Ovary (tissue), 9 donors: ENCODE data around the gene SLC24A4. TPM values are rescaled to one million over a fixed set of nuclear protein-coding genes. Genes with fewer than 3 reads are reported as not detected.

Source experiments
- DNase-seq, 5 donors: peaks; one replicate each; pipeline ENCODE4 v3.0.0-alpha.2; 2019 to 2020
- H3K27ac ChIP-seq, 2 donors: fragments of 200-600 bp; one replicate each; pipeline versions ENCODE4 v1.5.1 to v1.8.0; 2019 to 2022
- H3K27me3 ChIP-seq: fragments of 200-600 bp; one replicate; pipeline ENCODE4 v1.8.0; 2022
- H3K36me3 ChIP-seq: fragments of 200-600 bp; sonication (generic); one replicate; pipeline ENCODE4 v1.5.1; 2019
- H3K4me1 ChIP-seq: one replicate; pipeline ENCODE4 v1.8.1; 2013; ENCODE audit warnings: mild to moderate bottlenecking, moderate library complexity; ENCODE audit not compliant: insufficient read depth
- H3K4me3 ChIP-seq: fragments of 200-600 bp; sonication (generic); one replicate; pipeline ENCODE4 v1.5.1; 2017
- H3K9me3 ChIP-seq, 2 donors: fragments of 200-600 bp in 1 of 2; sonication (generic) in 1 of 2; one replicate each; pipeline versions ENCODE4 v1.5.1 to v1.8.1; 2013 to 2019; ENCODE audit warnings: mild to moderate bottlenecking in 1 of 2, moderate library complexity in 1 of 2
- CTCF ChIP-seq, 3 donors: fragments of 450-650 bp in 2 of 3; fragments of 200-600 bp in 1 of 3; IDR thresholded peaks; one replicate each; pipeline versions ENCODE4 v1.5.1 to v1.8.0; 2016 to 2022; ENCODE audit warnings: antibody characterized with exemption in 3 of 3, mild to moderate bottlenecking in 1 of 3
- EP300 ChIP-seq: sonication (generic); formaldehyde crosslinking; IDR thresholded peaks from one replicate; pipeline ENCODE4 v1.6.1; 2017; ENCODE audit warnings: antibody characterized with exemption
- POLR2A ChIP-seq: fragments of 450-650 bp; IDR thresholded peaks from one replicate; pipeline ENCODE4 v1.6.1; 2017; ENCODE audit warnings: antibody characterized with exemption, mild to moderate bottlenecking, moderate library complexity
- WGBS, 3 donors: extraction: QIAGEN DNeasy Blood & Tissue Kit in 1 of 3; methylation state at CpG; one replicate each; pipeline versions ENCODE4 v1.1.5 to v1.1.7; 2013 to 2017; 5-methylcytosine and 5-hydroxymethylcytosine counted together
- intact Hi-C, 4 donors: fragments of 100-400 bp; cut with DNase I; formaldehyde crosslinking; loops; one replicate each; pipeline versions ENCODE4 v1.11.0 to v1.15.1; 2022 to 2023
- polyA plus RNA-seq, 2 donors: library from polyadenylated mRNA; stranded (reverse); fragments of 200-250 nt in 1 of 2; fragments of 350-450 nt in 1 of 2; fragmentation: Illumina TruSeq in 1 of 2; extraction: RNeasy Lipid Tissue Mini Kit (QIAGEN cat#74804) in 1 of 2; gene quantifications; one replicate each; pipeline ENCODE4 v1.2.3, GENCODE V29; 2013 to 2014
- total RNA-seq, 7 donors: library from RNA; depleted of rRNA in 2 of 7; stranded (reverse); fragments of >200 nt in 2 of 7; fragmentation: NEBNext Ultra II Directional in 3 of 7; extraction: Animal tissue kit (Norgen Biotek cat#: 25700) in 3 of 7; gene quantifications; one replicate each; pipeline versions ENCODE4 v1.1.0 to v1.2.4, GENCODE V29; 2016 to 2023
- donor health status: DM: no; HTN: no; CAD: no; lungs with moderate emphysema.
- donor health status: DM: no; HTN: no; CAD: no.
- donor health status: Bipolar disorder and iron deficiency.
- donor health status: DM: yes; HTN: yes; CAD: no.
- donor health status: DM: no; HTN: no; CAD: no.
- donor health status: DM: yes; HTN: yes; CAD: no.

Gene SLC24A4
- total and polyA plus RNA-seq, 9 donors, result 0.10 to 0.98 (median 0.24) TPM

- H3K27me3 ChIP-seq, result no peaks in the 10 kb centered on the region
- peak overlapping the region; percentile 55 for H3K4me3 ChIP-seq
- WGBS, 3 donors, result 57 to 77% (median 67%) methylated on average over 9 of the region's 9 CpGs
- no peak for TF ChIP-seq EP300
- H3K4me1 ChIP-seq, result peaks cover 7% of the 10 kb centered on the region
- no peak for DNase-seq
- H3K9me3 ChIP-seq, result no peaks in the 10 kb centered on the region
- intact Hi-C loops, result no loop called here
- H3K36me3 ChIP-seq, result no peaks in the 10 kb centered on the region
- peak overlapping the region in 1 of 2 donors; percentile 76 for H3K27ac ChIP-seq
Observed at GRCh38 chr14:92512807-92513203, 189.8 kb downstream of the SLC24A4 start.

- no peaks in the 10 kb centered on the region for H3K9me3 ChIP-seq
- H3K36me3 ChIP-seq, result no peaks in the 10 kb centered on the region
- peak; percentile 30 for TF ChIP-seq POLR2A
- no peak for TF ChIP-seq EP300
- no peaks in the 10 kb centered on the region for H3K27me3 ChIP-seq
- peaks cover 7% of the 10 kb centered on the region for H3K4me1 ChIP-seq
- whole genome bisulfite sequencing, 3 donors, result 1 to 3% (median 2%) methylated on average over 39 to 79 of the region's 79 CpGs
- intact Hi-C loops, result no loop called here
- H3K4me3 ChIP-seq, result peak within 1 kb of the TSS; percentile 55
- DNase-seq, result peak in 4 of 5 donors; percentile 49 to 74 (median 54)
- H3K27ac ChIP-seq, result peak within 1 kb of the TSS; percentile 76 to 77
Observed at GRCh38 chr14:92513204-92513965, 190.4 kb downstream of the SLC24A4 start, which contains the start of gene RIN3. RIN3 (plus strand) TSS chr14:92513781; CDS start chr14:92513933, 152 bp downstream.

- peaks cover 7% of the 10 kb centered on the region for H3K4me1 ChIP-seq
- TF ChIP-seq EP300 (no peak), POLR2A (no peak), CTCF (IDR thresholded peaks at IDR 0.05) (no peak)
- H3K27me3 ChIP-seq, result no peaks in the 10 kb centered on the region
- peak overlapping the region; percentile 55 for H3K4me3 ChIP-seq
- H3K27ac ChIP-seq, result peak overlapping the region; percentile 76 to 77
- 9 to 15% (median 11%) methylated on average over 49 to 81 of the region's 81 CpGs for WGBS, 3 donors
- DNase-seq, result peak; percentile 26 to 64 (median 41)
- no peaks in the 10 kb centered on the region for H3K36me3 ChIP-seq
- H3K9me3 ChIP-seq, result no peaks in the 10 kb centered on the region
- intact Hi-C loops, result no loop called here
Observed at GRCh38 chr14:92513966-92514843, 191.2 kb downstream of the SLC24A4 start.

GRCh38 chr14:92514844-92515514 is 192.0 kb downstream of the SLC24A4 start:
- Histone ChIP-seq H3K27ac (peak overlapping the region; percentile 29 to 76), H3K4me1 (peaks cover 7% of the 10 kb centered on the region), H3K9me3 (no peaks in the 10 kb centered on the region), H3K36me3 (no peaks in the 10 kb centered on the region), H3K4me3 (peak overlapping the region; percentile 55), H3K27me3 (no peaks in the 10 kb centered on the region)
- intact Hi-C loops, result no loop called here
- TF ChIP-seq POLR2A, result no peak
- TF ChIP-seq CTCF (IDR thresholded peaks at IDR 0.05), result no peak
- TF ChIP-seq EP300, result no peak
- WGBS, 3 donors, result 67 to 78% (median 75%) methylated on average over 15 of the region's 15 CpGs
- peak in 1 of 5 donors; percentile 37 for DNase-seq
